ENCODE measurements around the gene TPSD1.
"Not testable (repeated sequence)": the region's sequence is repeated elsewhere in the genome, so short reads cannot be mapped to it uniquely, and the experiment has no call there.

TPSD1 gene

DNA sequence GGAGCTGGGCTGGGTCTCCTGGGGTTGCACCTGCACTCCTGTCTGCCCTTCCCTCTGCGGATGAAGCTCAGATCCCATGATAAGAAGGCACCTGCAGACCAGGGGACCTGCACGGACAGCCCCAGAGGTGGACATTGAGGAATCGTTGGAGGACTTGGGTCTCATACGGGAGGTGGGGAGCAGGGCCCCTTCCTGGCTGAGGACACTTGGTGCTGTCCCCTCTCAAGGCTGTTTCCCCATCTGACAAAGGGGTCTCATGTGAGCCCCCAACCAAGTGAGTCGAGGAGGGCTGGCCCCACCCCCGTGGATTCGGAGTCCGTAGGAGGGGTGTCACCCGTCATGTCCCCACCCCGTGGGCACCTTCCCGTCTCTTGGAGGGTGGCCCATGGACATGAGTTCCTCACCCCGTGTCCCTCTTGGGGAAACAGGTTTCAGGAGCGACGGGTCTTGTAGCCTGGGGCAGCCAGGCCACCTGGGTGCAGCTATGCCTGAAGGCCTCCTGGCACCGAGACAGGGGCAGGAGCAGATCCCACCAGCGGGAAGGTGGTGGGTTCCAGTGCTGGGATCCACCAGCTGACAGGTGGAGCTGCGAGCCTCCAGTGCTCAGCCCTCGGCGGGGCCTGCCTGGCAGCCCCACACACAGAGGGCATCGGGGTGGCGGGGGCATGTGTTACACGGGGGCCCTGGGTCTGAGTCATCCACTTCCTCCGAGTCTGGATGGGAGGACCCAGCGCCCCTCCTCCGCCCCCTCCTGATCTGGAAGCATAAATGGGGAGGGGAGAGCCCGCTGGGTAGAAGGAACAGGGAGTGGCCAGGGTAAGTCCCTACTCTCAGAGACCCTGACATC is at the start of gene TPSD1:
TSS of gene TPSD1 (plus strand) at position 794 of the 847 bp plus-strand sequence. CDS start 212 bp downstream, outside the sequence.
- DNase-seq (ENCODE audit: low read depth); H3K4me3 ChIP-seq (ENCODE audit: control insufficient read depth, low read depth, low read length): not testable (repeated sequence)

DNA sequence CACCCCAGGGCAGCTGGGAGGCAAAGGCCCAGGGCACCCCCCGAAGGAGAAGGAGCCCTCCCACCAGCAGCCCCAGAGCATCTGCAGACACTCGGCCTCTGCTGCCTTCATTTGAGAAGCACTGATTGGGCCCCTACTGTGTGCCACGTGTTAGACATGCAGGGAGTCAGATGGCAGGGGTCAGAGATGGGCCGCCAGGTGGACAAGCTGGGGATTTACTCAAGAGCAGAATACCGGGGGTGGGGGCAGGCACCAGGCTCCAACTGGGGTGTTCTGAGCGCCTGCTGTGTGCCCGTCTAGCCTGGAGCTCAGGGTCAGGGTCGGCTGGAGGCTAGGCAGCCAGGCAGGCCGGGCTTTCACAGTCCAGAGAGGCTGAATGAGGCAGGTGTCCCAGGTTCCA is 49.5 kb upstream of the TPSD1 start:
- no peak for DNase-seq (ENCODE audit: low read depth)
- H3K4me3 ChIP-seq (ENCODE audit: control insufficient read depth, low read depth, low read length): no peak overlapping the region
- TF ChIP-seq, protein P1, sequence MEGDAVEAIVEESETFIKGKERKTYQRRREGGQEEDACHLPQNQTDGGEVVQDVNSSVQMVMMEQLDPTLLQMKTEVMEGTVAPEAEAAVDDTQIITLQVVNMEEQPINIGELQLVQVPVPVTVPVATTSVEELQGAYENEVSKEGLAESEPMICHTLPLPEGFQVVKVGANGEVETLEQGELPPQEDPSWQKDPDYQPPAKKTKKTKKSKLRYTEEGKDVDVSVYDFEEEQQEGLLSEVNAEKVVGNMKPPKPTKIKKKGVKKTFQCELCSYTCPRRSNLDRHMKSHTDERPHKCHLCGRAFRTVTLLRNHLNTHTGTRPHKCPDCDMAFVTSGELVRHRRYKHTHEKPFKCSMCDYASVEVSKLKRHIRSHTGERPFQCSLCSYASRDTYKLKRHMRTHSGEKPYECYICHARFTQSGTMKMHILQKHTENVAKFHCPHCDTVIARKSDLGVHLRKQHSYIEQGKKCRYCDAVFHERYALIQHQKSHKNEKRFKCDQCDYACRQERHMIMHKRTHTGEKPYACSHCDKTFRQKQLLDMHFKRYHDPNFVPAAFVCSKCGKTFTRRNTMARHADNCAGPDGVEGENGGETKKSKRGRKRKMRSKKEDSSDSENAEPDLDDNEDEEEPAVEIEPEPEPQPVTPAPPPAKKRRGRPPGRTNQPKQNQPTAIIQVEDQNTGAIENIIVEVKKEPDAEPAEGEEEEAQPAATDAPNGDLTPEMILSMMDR (IDR thresholded peaks at IDR 0.05; ENCODE audit: control insufficient read depth, insufficient read depth, low read depth, low read length, missing control alignments): no peak

DNA sequence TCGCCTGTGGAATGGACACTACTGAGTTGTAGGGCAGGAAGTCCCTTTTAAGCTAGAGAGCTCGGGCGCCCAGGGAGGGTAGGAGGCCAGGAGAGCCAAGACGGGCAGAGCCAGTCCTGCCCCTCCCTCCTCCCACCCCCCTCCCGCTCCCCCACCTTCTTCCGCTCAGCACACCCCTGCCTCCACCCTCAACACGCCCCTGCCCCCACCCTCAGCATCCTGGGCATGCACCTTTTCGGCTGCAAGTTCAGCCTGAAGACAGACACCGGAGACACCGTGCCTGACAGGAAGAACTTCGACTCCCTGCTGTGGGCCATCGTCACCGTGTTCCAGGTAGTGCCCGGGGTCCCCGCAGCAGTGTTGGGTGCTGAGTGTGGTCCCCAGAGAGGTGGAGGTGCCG is 49.1 kb upstream of the TPSD1 start:
- no peak for DNase-seq (ENCODE audit: low read depth)
- H3K4me3 ChIP-seq (ENCODE audit: control insufficient read depth, low read depth, low read length): no peak overlapping the region
- TF ChIP-seq, protein P1 (IDR thresholded peaks at IDR 0.05; ENCODE audit: control insufficient read depth, insufficient read depth, low read depth, low read length, missing control alignments): no peak

DNA sequence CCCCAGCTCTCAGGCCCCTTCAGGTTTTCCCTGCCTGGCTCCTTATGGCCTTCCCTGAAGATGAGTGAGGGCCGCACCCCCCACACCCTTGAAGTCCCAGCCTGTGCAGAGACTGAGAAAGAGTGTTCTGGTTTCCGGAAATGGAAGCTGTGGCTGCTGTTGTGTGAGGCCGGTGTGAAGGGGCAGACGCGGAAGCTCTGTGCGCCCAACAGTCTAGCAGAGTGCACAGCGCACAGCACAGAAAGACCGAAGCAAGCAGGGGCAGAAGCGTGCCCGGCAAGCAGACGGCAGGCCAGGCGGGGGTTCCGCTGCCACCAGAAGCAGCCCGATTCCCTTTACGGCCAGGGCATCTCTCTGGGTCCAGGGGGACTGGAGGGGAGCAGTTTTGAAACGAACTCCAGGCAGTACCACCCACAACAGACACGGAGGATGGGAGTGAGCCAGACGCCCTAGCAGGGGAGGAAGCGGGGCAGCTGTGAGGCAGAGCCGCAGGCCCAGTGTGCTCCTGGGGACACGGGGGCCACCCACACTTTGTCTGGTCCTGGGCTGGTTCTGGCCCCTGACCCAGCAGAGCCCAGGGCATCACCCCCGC is 47.5 kb upstream of the TPSD1 start:
- TF ChIP-seq, protein P1 (IDR thresholded peaks at IDR 0.05; ENCODE audit: control insufficient read depth, insufficient read depth, low read depth, low read length, missing control alignments): no peak

DNA sequence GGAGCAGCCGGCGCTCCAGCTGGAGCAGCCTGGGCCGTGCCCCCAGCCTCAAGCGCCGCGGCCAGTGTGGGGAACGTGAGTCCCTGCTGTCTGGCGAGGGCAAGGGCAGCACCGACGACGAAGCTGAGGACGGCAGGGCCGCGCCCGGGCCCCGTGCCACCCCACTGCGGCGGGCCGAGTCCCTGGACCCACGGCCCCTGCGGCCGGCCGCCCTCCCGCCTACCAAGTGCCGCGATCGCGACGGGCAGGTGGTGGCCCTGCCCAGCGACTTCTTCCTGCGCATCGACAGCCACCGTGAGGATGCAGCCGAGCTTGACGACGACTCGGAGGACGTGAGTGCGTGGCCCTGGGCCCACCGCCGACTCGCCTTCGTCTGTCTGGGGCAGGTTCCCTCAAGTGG is 46.8 kb upstream of the TPSD1 start:
- no peak overlapping the region for H3K4me3 ChIP-seq (ENCODE audit: control insufficient read depth, low read depth, low read length)
- TF ChIP-seq, protein P1 (IDR thresholded peaks at IDR 0.05; ENCODE audit: control insufficient read depth, insufficient read depth, low read depth, low read length, missing control alignments): no peak

More for the DNA sequence above, 47.5 kb upstream of the TPSD1 start:
- no peak for DNase-seq (ENCODE audit: low read depth)
- no peak overlapping the region for H3K4me3 ChIP-seq (ENCODE audit: control insufficient read depth, low read depth, low read length)

DNA sequence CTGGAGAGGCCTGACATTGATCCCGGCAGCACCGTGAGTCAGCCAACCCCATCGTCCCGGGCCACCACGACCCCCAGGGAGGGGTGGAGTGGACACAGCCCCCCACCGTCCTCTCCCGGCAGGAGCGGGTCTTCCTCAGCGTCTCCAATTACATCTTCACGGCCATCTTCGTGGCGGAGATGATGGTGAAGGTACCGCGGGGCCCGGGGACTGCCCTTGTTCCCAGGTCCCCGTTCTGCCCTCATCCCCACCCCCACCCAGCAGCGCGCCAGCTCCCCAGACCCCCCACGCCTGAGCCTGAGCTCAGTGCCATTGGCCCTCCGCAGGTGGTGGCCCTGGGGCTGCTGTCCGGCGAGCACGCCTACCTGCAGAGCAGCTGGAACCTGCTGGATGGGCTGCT is 45.4 kb upstream of the TPSD1 start:
- TF ChIP-seq, protein P1 (IDR thresholded peaks at IDR 0.05; ENCODE audit: control insufficient read depth, insufficient read depth, low read depth, low read length, missing control alignments): no peak
- DNase-seq (ENCODE audit: low read depth): no peak
- no peak overlapping the region for H3K4me3 ChIP-seq (ENCODE audit: control insufficient read depth, low read depth, low read length)

More for the DNA sequence above, 46.8 kb upstream of the TPSD1 start:
- DNase-seq (ENCODE audit: low read depth): no peak
